ENCODE results near the gene EBF4. TPM values are rescaled to one million over a fixed set of nuclear protein-coding genes. Genes with fewer than 3 reads are reported as not detected.
"Not testable (repeated sequence)": the region's sequence is repeated elsewhere in the genome, so short reads cannot be mapped to it uniquely, and the experiment has no call there.

Gene EBF4
- polyA plus RNA-seq, 1 donor, result 9.0 TPM

GRCh38 chr20:2757001-2757400 lies 64.4 kb downstream of the EBF4 start:
- no peak for DNase-seq (ENCODE audit: low read depth)

- DNase-seq (ENCODE audit: low read depth), result no peak
These were observed 65.4 kb downstream of the EBF4 start for GRCh38 chr20:2757969-2758368.

GRCh38 chr20:2759143-2759542 lies 66.6 kb downstream of the EBF4 start:
- no peak for DNase-seq (ENCODE audit: low read depth)

DNA sequence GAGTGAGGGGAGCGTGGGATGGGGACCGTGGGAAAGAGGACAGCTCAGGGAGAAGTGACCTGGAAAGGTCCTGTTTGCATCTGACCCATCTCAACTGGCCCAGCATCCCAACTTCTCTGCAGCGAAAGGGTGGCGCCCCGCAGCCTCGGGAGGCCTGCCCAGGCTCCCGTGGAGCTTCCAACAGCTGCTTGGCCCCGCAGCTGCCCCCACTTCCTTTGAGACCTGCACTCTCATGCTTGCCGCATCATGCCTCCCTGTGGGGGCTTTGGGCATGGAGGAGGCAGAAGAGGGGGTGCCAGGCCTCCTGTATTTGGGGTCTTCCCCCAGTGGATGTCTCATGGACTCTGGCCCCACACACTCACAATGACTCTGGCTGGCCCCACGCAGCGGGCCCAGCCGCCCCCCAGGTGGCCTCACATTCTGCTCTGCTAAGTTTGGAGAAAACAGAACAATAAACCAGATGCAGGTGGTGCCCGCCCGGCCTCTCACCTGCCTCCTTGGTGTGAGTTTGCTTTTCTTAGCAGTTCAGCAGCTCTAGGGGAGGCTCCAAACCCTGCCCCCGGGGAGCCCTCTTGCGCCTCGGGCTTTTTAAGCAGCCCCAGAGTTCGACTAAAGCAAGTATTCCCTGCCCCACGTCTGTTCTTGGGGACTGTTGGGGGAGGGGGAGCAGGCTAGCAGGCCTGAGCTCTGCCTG lies 67.2 kb downstream of the EBF4 start:
- no peak for DNase-seq (ENCODE audit: low read depth)

DNA sequence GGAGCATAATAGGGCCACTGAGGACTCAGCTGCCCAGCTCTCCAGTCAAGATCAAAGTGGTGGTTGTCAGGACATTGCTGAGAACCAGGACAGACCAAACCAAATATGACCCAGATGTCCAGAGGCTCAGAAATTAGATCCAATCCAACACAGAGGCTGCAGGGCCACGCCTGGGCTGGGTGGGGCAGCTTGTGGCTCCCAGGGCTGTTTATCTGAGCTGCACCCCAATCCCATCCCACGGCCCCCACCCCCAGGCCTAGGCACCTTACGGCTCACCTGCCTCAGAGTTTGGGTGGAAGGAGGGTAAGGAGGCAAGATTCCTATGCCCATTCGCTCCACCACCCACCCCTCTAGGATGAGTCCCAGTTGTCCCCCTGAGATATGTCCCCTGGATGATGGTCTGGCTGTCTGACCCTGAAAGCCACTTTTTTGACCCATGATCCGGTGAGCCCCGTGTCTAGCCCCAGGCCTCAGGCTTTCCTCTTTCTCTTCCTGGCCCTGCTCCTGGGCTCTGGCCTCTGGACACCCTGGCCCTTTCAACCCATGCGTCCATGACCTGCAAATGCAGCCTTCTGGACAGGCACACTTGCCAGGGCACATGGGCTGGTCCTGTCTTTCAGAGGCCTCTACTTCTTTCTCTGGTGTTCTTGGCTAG lies 67.8 kb downstream of the EBF4 start:
- DNase-seq (ENCODE audit: low read depth), result no peak

- no peak for DNase-seq (ENCODE audit: low read depth)
These were observed 68.3 kb downstream of the EBF4 start for GRCh38 chr20:2760952-2761305.

GRCh38 chr20:2761885-2762284 lies 69.3 kb downstream of the EBF4 start:
- no peak for DNase-seq (ENCODE audit: low read depth)

DNA sequence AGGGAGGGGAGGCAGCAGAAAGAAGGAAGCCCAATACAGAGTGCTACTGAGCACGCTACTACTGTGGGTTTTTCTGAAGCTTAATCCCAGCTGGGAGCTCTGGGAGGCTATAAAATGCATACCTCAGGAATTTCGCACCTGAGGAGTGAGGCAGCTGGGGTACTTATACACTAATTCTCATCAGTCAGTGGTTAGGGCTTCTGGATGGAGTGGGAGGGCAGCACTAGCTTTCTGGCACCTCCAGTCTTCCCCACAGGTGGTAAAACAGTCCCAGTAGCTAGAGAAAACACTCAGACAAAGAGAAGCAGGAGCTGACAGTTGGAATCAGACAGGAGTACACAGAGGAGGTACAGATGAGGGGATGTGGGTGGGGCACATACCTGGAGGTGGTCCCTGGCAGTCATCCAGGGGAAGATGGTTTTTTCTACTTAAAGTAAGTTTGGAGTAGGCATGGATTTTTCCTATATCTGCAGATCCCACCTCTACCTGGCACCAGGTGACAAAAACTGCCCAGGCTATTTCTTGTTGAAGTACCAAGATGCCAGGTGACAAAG lies 70.1 kb downstream of the EBF4 start:
- DNase-seq (ENCODE audit: low read depth), result no peak

DNA sequence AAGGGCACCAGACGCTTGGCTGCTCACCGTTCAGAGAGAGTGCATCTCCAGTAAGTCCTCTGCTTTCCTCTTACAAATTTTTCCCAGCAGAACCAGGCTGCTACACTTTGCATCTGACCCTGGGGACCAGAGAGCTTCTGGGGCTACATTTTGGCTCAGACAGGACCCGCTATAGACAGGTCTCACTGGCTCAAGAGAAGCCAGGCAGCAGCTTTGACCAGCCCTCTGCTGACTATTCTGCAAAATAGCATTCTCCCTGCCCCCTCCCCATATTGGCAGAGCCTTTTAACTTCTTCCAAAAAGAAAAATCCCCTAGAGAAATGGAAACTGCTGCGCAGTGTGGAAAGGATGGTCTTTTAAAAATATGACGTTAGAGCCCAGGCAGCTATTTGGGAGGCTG lies 70.6 kb downstream of the EBF4 start:
- DNase-seq (ENCODE audit: low read depth), result no peak

GRCh38 chr20:2767768-2768631 lies 75.4 kb downstream of the EBF4 start:
- no peak for DNase-seq (ENCODE audit: low read depth)

DNA sequence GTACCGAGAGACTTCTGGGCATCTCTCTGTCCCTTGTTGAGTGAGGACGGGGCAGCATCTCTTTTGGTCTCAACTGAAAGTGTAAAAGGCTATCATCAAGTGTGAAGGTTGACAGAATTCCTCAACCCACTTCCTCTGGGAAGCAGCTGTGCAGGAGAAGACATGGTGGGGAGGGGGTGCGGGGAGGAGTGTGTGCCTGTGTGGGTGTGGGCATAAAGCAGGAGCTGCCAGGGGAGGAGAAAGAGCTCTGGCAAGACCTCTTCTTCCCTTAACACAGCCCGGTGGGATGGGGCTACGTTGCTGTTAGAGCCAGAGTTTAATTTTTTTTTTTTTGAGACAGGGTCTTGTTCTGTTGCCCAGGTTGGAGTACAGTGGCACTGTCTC lies 76.0 kb downstream of the EBF4 start:
- no peak for DNase-seq (ENCODE audit: low read depth)

DNA sequence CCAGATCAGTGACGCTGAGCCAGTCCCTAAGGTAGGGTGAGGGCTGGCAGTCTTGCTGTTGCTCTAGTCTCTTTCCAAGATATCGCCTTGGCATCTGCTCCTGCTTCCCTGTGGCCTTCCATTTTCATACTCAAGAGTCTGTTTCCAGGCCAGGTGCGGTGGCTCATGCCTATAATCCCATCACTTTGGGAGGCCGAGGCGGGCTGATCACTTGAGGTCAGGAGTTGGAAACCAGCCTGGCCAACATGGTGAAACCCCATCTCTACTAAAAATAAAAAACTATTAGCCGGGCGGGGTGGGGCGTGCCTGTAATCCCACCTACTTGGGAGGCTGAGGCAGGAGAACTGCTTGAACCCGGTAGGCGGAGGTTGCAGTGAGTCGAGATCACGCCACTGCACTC lies 77.5 kb downstream of the EBF4 start:
- DNase-seq (ENCODE audit: low read depth), result not testable (repeated sequence)

GRCh38 chr20:2771631-2772080 lies 79.1 kb downstream of the EBF4 start:
- DNase-seq (ENCODE audit: low read depth), result no peak

GRCh38 chr20:2773812-2774211 lies 81.2 kb downstream of the EBF4 start:
- DNase-seq (ENCODE audit: low read depth), result no peak

DNA sequence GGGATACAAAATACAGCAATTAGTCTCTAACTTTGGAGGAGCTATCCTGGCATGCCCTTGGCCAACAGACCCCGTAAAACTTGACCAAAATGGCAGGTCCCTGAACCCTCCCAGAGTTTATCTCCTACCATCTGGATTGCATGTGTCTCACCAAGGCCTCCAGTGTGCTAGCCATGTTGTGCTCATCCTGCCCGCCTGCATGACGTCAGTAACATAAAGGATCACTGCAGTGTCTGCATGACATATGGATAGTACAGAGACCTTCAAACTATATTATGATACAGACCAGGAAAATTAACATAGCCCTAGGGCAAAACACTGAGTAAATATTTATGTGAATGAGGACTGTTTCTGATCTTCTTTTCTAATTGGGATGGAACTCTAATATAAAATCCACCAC lies 82.6 kb downstream of the EBF4 start:
- DNase-seq (ENCODE audit: low read depth), result no peak

- no peak for DNase-seq (ENCODE audit: low read depth)
These were observed 86.2 kb downstream of the EBF4 start for GRCh38 chr20:2778602-2779321.

- no peak for DNase-seq (ENCODE audit: low read depth)
These were observed 88.4 kb downstream of the EBF4 start for GRCh38 chr20:2780948-2781347.

DNA sequence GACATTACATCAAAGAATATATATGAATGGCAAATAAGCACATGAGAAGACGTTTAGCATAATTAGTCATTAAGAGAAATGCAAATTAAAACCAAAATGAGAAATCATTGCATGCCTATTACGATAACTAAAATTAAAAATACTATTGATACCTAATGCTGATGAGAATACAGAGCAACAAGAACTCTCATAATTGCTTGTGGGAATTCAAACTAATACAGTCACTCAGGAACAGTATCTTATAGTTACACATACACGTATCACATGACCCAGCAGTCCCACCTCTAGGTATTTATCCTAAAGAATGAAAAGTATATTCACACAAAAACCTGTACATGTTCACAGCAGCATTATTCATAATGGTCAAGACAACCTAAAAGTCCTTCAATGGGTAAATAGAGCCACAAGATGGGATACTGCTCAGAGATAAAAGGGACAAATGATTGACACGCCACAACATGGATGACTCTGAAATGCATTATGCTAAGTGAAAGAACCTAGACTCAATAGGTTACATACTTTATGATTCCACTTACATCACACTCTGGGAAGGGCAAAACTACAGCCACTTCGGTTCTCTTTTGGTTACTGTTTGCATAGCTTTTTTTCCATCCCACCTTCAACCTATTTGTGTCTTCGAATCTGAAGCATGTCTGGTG lies 91.5 kb downstream of the EBF4 start:
- no peak for DNase-seq (ENCODE audit: low read depth)

DNA sequence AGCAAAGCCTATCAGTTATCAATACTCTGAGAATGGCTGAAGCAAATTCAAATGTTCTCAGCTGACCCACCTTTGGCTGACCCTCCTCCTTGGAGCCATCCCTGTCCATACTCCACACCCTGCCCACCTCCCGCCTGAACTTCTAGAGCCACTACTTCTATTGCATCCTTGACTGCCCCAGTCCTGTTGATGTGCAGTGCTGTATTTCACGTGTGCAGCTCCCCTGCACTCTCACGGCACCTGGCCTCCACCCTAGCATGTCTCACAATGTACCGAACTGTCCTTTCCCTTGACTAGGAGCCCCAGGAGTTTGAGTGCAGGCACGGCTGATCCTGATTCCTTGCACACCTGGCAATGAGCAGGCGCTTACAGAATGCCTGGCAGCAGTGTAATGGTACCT lies 100.9 kb downstream of the EBF4 start:
- no peak for DNase-seq (ENCODE audit: low read depth)

DNA sequence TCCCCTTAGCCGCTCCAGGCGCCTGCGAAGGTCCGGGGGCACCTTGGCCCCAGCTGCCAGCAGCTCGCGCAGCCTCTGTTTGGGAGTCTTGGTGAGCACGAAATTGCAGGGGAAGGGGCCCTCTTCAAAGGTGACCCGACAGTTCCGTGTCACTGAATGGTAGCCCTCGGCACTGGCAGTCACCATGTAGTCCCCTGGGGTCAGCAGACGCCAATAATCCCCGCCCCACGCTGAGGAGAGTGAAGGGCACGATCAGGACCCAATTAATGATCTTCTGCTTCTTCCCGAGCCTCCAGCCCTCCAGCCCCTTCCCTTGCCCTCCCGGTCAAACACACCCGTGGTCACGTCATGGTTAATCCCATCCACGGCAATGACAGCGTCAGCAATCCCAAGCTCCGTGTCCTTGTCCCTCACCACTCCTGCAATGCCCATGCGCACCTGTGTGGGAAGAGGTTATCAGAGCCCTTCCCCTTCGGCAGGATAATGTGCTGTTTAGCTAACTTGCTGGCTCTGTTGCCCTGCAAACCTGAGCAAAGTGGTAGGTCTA lies 101.7 kb downstream of the EBF4 start:
- DNase-seq (ENCODE audit: low read depth), result no peak

DNA sequence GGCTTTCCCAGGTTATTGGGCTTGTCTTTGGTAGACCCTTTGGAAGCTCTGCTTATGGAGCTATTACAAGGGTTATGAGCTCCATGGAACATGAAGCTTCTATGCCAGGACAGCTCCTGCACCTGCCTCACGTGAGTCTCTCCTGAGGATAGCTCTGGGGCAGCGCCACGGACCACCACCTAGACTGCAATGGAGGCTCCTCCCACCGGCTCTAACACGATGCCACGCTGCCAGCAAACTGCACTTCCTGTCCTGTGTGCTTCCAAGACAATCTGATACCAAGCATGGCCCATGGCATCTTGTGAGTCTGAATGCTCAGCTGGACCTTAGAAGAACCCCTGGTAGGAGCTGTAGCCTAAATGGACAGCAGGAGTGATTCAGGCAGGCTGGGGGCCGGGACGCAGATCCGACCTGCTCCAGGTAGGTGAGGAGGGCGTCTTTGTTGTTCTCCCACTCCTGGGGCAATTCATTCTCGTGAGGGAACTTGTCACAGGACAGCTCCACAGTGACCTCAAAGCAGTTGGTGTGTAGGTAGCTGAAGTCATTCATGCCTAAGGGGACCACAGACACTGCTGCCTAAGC lies 102.4 kb downstream of the EBF4 start:
- no peak for DNase-seq (ENCODE audit: low read depth)
